Cardiac muscle cell (in vitro differentiated cells and primary cell): ENCODE results near the gene TSPAN13. TPM values are rescaled to one million over a fixed set of nuclear protein-coding genes. Genes with fewer than 3 reads are reported as not detected.

Source experiments
- DNase-seq, 2 donors: peaks; one replicate each; pipeline versions ENCODE4 v3.0.0 to v3.0.0-alpha.2; 2010 to 2017; ENCODE audit warnings: low read depth in 1 of 2, low spot score in 1 of 2
- H3K27ac ChIP-seq: fragments of 200-600 bp; sonication (generic); 2 replicates; pipeline ENCODE4 v1.5.1; 2016
- H3K27me3 ChIP-seq: fragments of 200-600 bp; sonication (generic); 2 replicates; pipeline ENCODE4 v1.6.0; 2016; ENCODE audit warnings: control low read depth
- H3K36me3 ChIP-seq: fragments of 200-600 bp; sonication (generic); 2 replicates; pipeline ENCODE4 v1.5.1; 2016; ENCODE audit warnings: control low read depth
- H3K4me1 ChIP-seq: fragments of 200-600 bp; sonication (generic); 2 replicates; pipeline ENCODE4 v1.8.1; 2017; ENCODE audit warnings: low read depth, mild to moderate bottlenecking, mixed run types
- H3K4me3 ChIP-seq: fragments of 200-600 bp; sonication (generic); 2 replicates; pipeline ENCODE4 v1.5.1; 2016; ENCODE audit warnings: mild to moderate bottlenecking
- H3K9me3 ChIP-seq: fragments of 200-600 bp; sonication (generic); 2 replicates; pipeline ENCODE4 v1.5.1; 2017; ENCODE audit warnings: low read depth, mild to moderate bottlenecking, control low read depth
- CTCF ChIP-seq: IDR thresholded peaks from 2 replicates; pipeline ENCODE4 v1.5.1; 2012; ENCODE audit warnings: low read depth, mild to moderate bottlenecking, low read length
- polyA plus RNA-seq: library from polyadenylated mRNA; unstranded; fragments of >200 nt; fragmentation: Nextera tagmentation; extraction: Ambion mirVana; gene quantifications from 2 replicates; pipeline ENCODE4 v1.2.1, GENCODE V29; 2016
- total RNA-seq: library from RNA; depleted of rRNA; stranded (reverse); fragments of >200 nt; gene quantifications from 2 replicates; pipeline ENCODE4 v1.2.3, GENCODE V29; 2016

Gene TSPAN13
- total and polyA plus RNA-seq, 2 experiments from 2014 or later: 34.2 to 152 TPM

GRCh38 chr7:16810573-16810972 is 57.0 kb downstream of the TSPAN13 start:
- Histone ChIP-seq H3K4me1 (no peaks in the 10 kb centered on the region), H3K27ac (no peak overlapping the region), H3K4me3 (no peak overlapping the region), H3K9me3 (no peaks in the 10 kb centered on the region), H3K27me3 (no peaks in the 10 kb centered on the region), H3K36me3 (no peaks in the 10 kb centered on the region)
- no peak for TF ChIP-seq CTCF
- DNase-seq: no peak

- Histone ChIP-seq H3K36me3 (no peaks in the 10 kb centered on the region), H3K9me3 (no peaks in the 10 kb centered on the region), H3K27me3 (no peaks in the 10 kb centered on the region), H3K4me3 (no peak overlapping the region), H3K27ac (no peak overlapping the region), H3K4me1 (no peaks in the 10 kb centered on the region)
- no peak for TF ChIP-seq CTCF
- no peak for DNase-seq
These were observed 58.0 kb downstream of the TSPAN13 start for GRCh38 chr7:16811551-16811950.

- Histone ChIP-seq H3K27me3 (no peaks in the 10 kb centered on the region), H3K4me1 (no peaks in the 10 kb centered on the region), H3K9me3 (no peaks in the 10 kb centered on the region), H3K36me3 (no peaks in the 10 kb centered on the region), H3K27ac (no peak overlapping the region), H3K4me3 (no peak overlapping the region)
- TF ChIP-seq CTCF: no peak
- DNase-seq: no peak
These were observed 59.1 kb downstream of the TSPAN13 start for GRCh38 chr7:16812542-16813231.

GRCh38 chr7:16813232-16813616 is 59.7 kb downstream of the TSPAN13 start:
- Histone ChIP-seq H3K4me3 (no peak overlapping the region), H3K27me3 (no peaks in the 10 kb centered on the region), H3K27ac (no peak overlapping the region), H3K4me1 (no peaks in the 10 kb centered on the region), H3K36me3 (no peaks in the 10 kb centered on the region), H3K9me3 (no peaks in the 10 kb centered on the region)
- DNase-seq: no peak
- no peak for TF ChIP-seq CTCF

- Histone ChIP-seq H3K4me3 (no peak overlapping the region), H3K9me3 (no peaks in the 10 kb centered on the region), H3K36me3 (no peaks in the 10 kb centered on the region), H3K4me1 (no peaks in the 10 kb centered on the region), H3K27me3 (no peaks in the 10 kb centered on the region), H3K27ac (no peak overlapping the region)
- no peak for DNase-seq
- no peak for TF ChIP-seq CTCF
These were observed 61.4 kb downstream of the TSPAN13 start for GRCh38 chr7:16815001-16815400.
